Measurements from ENCODE around the gene TMBIM6.

The TMBIM6 gene

GRCh38 chr12:49798248-49798647, 56.9 kb downstream of the TMBIM6 start:
- DNase-seq (ENCODE audit: low spot score), result no peak

- DNase-seq (ENCODE audit: low spot score), result no peak
These were observed 57.6 kb downstream of the TMBIM6 start for GRCh38 chr12:49798934-49799333.

GRCh38 chr12:49800421-49801140, 59.2 kb downstream of the TMBIM6 start:
- no peak for DNase-seq (ENCODE audit: low spot score)

- DNase-seq (ENCODE audit: low spot score), result no peak
These were observed 60.0 kb downstream of the TMBIM6 start for GRCh38 chr12:49801141-49802063.

- no peak for DNase-seq (ENCODE audit: low spot score)
These were observed 62.5 kb downstream of the TMBIM6 start for GRCh38 chr12:49803693-49804450.

GRCh38 chr12:49804821-49805220, 63.5 kb downstream of the TMBIM6 start:
- no peak for DNase-seq (ENCODE audit: low spot score)

GRCh38 chr12:49805409-49805808, 64.1 kb downstream of the TMBIM6 start:
- no peak for DNase-seq (ENCODE audit: low spot score)

- DNase-seq (ENCODE audit: low spot score), result no peak
These were observed 65.0 kb downstream of the TMBIM6 start for GRCh38 chr12:49806321-49806813.

GRCh38 chr12:49806877-49807276, 65.5 kb downstream of the TMBIM6 start:
- no peak for DNase-seq (ENCODE audit: low spot score)

- DNase-seq (ENCODE audit: low spot score), result no peak
These were observed 66.7 kb downstream of the TMBIM6 start for GRCh38 chr12:49807991-49808580.

GRCh38 chr12:49808686-49809380, 67.5 kb downstream of the TMBIM6 start:
- DNase-seq (ENCODE audit: low spot score), result no peak

- peak; percentile 22 for DNase-seq (ENCODE audit: low spot score)
These were observed 68.1 kb downstream of the TMBIM6 start for GRCh38 chr12:49809381-49809905.

- DNase-seq (ENCODE audit: low spot score), result no peak
These were observed 68.6 kb downstream of the TMBIM6 start for GRCh38 chr12:49809906-49810389.

- no peak for DNase-seq (ENCODE audit: low spot score)
These were observed 69.8 kb downstream of the TMBIM6 start for GRCh38 chr12:49811136-49811535.

- DNase-seq (ENCODE audit: low spot score), result no peak
These were observed 70.6 kb downstream of the TMBIM6 start for GRCh38 chr12:49811961-49812401.

GRCh38 chr12:49813131-49813530, 71.8 kb downstream of the TMBIM6 start:
- no peak for DNase-seq (ENCODE audit: low spot score)

Data from AG08395 (cell line).